CMK (cell line): Measurements from ENCODE around the gene PPP1R14D.

Source experiments
- DNase-seq: peaks from one replicate; pipeline ENCODE4 v3.0.0-alpha.2; 2010; ENCODE audit warnings: low read depth

The PPP1R14D gene

GRCh38 chr15:40782609-40783227 lies 45.8 kb downstream of the PPP1R14D start:
- no peak for DNase-seq

DNA sequence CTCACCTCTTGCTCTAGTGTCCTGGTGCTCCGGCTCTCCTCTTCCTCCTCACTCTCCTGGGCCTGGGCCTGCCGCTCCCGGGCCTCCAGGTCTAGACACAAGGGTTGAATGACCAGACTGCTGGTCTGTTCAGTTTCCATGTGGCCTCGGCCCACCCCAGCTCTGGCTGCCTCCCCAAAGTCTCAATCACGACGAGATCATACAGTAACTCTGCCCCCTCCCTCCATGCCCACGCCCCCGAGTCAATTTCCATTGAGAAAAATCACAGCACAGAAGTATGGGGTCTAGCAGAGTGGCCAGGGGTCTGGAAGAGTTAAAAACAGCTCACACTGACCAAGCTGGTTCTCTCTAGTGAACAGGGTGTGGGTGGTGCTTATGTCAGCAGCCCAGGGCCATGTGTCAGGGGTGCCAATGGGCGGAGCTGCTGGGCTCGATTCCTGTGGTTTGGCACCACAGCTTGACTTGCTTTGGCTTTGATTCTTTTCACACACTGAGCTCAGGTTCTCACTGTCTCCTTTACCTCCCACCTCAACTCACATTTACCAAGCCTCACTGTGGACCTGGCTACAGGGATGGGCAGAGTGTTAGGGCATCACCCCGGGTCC lies 51.9 kb downstream of the PPP1R14D start:
- no peak for DNase-seq

DNA sequence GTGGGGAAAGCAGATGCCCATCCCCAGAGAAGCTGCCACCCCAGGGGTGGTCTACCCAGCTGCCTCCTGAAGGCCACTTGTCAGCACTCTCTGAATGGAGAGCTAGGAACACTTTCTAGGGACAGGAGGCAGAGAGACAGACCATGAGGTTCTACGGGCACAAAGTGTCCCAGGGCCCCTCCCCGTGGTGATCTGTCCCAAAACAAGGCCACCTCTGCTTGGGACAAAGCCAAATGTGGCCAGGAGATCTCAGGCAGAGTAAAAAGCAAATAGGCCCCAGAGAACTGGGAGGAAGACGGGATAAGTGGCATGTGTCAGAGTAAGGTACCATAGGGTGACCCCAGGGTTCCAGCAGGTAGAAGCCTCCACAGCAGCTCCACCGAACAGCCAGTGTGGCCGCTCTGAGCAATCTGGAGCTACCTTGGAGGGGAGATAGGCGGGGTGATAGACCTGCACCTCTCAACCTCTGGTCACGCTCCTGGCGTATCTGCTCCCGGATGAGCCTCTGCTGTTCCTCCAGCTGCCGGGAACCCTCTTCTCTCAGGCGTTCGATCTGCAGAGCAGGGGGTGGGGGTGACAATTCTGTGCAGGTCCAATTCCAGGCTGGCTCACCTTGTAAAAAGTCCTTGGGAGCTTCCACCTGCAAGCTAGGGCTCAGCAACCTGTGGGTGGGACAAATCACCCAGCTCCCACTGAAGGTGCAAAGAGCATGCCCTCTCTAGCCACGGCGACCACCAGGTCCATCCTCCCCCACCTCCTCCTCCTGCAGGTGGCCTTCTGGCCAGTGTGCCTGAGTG lies 52.6 kb downstream of the PPP1R14D start:
- DNase-seq, result no peak

GRCh38 chr15:40775007-40775406 lies 53.5 kb downstream of the PPP1R14D start:
- DNase-seq, result no peak

- DNase-seq, result no peak
Observed at GRCh38 chr15:40773902-40774301, 54.6 kb downstream of the PPP1R14D start.

DNA sequence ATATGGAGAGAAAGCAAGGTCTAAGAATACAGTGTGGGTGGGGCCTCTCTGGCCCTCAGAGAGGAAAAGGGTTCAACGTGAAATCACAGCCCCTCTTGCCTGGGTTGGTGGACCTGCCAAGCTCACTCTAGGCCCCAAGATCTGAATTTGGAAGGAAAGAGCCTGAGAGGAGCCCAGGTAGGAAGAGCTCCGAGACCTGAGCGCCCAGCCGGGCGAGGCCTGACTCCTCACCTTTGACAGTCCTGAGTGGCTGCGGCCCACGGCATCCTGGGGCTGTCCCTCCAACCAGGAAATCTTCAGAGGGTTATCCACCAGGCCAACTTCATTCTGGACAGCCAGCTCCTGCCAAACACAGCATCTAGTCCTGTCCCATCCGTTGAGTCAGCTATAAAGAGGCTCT lies 55.0 kb downstream of the PPP1R14D start:
- DNase-seq, result no peak

- DNase-seq, result no peak
Observed at GRCh38 chr15:40772014-40772413, 56.5 kb downstream of the PPP1R14D start.

- no peak for DNase-seq
Observed at GRCh38 chr15:40771242-40771641, 57.3 kb downstream of the PPP1R14D start.

GRCh38 chr15:40770147-40770721 lies 58.3 kb downstream of the PPP1R14D start:
- no peak for DNase-seq

- no peak for DNase-seq
Observed at GRCh38 chr15:40769274-40770146, 59.0 kb downstream of the PPP1R14D start, which contains the start of gene C15orf62. Gene C15orf62, plus strand, starts transcription at chr15:40769980. Its CDS starts 516 bp downstream, at chr15:40770496.

- no peak for DNase-seq
Observed at GRCh38 chr15:40768521-40769273, 59.8 kb downstream of the PPP1R14D start.

- no peak for DNase-seq
Observed at GRCh38 chr15:40767838-40768500, 60.5 kb downstream of the PPP1R14D start.

DNA sequence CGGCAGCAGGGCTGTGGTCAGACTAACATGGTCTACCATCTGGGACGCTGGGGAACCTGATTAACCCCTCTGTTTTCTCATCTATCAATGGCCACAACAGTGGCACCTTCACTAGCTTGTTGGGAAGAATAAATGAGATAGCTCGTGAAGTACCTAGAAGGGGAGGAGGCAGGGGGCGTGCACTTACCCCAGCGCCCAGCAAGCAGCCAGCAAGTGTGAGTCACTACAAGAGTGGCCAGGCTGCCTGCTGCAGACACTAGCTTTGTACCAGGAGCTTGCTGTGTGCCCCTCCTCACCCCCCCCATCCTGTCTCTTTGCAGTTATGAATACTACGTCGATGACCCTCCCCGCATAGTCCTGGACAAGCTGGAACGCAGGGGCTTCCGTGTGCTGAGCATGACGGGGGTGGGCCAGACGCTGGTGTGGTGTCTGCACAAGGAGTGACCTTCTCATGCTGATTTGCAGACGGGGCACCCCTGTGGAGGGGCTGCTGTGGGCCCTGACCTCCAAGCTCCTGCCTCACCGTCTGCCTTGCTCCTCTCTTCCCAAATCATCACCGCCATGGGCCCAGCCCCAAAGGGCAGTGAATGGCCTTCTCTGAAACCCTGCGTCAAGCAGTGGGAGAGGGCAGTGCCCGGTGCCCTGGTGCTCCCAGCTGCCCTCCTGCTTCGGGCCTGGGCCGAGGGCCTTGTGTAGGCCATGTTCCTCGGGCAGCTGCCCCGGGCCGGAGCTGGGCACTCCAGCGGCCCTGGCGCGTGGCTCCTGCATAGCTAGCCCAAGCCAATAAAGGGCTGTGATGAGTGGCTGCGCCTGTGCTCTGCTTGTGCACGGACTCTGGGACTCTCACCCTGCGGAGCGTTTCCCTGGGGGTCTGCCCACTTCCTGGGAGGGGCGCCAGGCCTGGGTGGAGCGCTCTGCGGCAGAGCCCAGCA lies 61.3 kb downstream of the PPP1R14D start:
- DNase-seq, result no peak

DNA sequence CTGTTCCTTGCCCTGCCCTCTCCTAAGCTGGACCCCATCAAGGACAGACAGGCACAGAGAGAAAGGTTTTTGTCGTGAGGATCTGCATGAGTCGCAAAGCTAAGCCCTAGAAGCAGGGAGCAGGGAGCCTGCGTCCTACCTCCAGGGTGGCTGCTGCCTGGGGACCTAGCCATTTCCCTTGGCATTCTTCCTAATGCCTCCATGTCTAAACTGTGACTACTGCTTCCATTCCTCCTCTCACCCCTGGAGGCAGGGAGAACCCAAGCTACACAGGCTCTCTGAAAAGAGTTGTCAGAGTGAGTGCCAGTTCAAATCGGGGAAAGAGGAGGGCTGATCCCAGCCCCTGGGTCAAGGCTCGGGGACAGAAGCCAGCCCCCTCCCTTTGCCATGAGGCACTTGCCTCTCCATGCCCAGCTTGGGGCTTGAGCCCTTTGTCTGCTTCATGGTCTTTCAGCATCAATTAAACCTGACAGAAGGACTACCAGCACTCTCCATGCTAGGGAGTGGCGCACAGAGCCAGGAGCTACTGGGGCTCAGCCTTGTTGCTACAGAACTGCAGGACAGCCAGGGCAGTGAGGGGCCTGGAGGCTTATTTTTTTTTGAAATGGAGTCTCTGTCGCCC lies 62.2 kb downstream of the PPP1R14D start:
- DNase-seq, result no peak
